ENCODE results near the gene CYSRT1.
A peak's percentile ranks its signal among the peaks of the same experiment; 100 is the strongest.

Gene CYSRT1

DNA sequence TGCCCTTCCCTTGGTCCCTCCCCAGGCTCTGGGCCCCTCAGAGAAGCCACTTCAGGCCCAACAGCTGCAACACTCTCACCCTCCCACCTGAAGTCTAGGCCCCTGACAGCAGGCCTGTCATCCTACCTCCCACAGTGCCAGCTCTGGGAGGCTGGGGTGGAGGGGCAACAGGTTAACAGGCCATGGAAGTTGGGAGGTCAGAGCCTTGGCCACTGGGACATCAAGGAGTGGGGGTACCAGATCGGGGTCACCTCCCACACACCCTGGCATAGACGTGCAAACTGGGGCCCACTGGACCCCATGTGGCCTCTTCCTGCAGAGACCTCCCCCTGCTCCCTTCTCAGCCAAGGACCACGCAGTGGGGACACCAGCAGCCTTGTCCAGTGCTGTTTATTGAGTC lies 33.7 kb upstream of the CYSRT1 start:
- no peak for DNase-seq

DNA sequence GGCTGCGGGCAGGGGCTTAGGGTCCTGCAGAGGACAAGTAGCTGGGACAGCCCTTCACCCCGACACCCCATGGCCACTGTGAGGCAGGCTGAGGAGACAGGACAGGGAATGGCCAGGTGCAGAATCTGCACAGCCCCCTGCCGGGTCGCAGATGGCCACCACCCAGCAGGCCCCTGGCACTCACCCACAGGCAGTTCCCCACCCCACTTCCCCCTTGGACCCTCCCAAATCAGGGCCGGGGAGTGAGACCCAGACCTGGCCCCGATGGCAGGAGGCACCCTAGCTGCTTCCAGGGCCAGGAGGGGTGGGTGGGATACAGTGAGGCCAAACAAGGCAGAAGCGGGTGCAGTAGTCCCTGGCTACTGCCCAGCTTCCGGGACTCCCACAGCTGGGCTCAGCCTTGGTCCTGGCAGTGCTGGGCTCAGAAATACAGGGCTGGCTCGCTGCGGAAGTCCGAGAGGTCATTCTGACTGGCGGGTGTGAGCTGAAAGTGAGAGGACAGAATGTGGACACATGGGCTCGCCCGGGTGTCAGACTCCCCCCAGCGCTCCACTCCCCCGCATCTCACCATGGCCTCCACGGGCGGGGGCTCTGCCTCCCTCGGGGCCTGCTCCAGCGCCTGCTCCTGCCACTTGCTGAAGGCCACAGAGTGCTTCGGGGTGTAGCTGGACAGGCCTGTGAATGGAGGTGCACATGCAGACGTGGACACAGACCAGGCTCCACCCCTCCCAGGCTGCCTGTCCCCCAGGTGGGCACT lies 33.1 kb upstream of the CYSRT1 start:
- DNase-seq, result no peak

DNA sequence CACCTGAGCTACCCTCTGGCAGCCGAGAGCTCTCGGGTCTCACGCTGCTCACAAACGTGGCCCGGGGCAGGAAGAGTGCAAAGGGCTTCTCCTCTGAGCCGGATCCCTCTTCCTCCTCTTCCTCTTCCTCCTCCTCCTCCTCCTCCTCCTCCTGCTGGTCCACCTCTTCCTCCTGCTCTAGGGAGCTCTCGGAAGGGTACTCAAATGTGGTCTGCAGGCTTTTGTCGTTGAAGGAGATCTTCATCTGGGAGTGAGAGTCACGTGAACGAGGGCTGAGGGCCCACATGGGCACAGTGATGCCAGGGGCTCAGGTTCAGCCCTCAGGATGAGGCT lies 32.6 kb upstream of the CYSRT1 start:
- no peak for DNase-seq

DNA sequence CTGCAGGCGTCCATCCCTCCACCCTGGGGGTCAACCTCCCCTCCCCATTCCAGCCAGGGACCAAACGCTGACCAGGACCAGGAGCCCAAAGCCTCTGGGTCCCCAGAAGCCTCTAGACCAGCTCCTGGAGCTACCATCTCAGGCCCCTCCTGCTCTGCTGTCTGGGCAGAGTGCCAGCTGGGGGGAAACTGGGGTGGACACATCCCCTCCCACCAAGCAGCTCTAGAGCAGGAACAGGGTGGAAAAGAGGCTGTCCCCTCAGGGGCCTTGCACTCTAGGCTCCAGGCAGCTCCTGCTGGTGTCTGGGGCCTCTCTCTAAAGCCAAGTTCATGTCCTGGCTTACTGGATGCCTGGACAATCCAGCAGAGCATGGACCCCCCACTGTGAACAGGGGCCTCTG lies 32.1 kb upstream of the CYSRT1 start:
- no peak for DNase-seq

DNA sequence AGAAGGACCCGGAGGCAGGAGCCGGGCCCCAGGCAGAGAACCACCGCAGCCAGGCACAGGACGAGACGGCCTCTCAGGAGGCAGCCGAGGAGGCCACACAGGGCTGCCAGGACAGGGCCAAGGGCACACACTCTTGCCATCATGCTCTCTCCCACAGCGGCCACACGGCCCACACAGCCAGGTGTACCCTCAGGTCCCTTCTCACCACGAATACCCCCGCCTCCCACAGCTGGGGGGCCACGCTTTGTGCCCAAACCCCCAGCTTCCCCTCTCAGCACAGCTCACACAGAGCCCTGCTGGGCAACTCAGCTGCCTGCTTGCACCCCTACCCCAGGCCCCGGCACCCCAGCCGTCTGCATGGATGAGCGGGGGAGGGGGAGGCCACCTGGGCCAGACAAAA lies 31.2 kb upstream of the CYSRT1 start:
- DNase-seq, result no peak

DNA sequence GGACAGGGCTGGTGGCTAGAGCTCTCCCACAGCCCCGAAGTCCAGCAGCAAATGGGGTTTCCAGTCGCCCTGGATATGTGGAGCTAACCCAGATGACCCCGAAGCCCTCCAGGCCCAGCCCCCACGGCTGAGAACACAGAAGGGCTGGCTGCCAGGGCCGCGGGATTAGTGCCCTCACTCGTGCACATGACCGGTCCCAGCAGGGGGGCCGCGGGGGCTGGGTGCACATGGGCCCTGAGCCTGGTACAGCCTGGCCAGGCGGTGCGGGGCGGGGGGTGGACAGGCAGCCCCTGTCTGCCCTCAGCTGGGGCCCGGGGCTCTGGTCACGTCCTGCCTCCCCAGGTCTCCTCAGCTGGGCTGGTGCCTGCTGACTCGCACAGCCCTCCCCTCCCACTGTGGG lies 30.6 kb upstream of the CYSRT1 start:
- no peak for DNase-seq

DNA sequence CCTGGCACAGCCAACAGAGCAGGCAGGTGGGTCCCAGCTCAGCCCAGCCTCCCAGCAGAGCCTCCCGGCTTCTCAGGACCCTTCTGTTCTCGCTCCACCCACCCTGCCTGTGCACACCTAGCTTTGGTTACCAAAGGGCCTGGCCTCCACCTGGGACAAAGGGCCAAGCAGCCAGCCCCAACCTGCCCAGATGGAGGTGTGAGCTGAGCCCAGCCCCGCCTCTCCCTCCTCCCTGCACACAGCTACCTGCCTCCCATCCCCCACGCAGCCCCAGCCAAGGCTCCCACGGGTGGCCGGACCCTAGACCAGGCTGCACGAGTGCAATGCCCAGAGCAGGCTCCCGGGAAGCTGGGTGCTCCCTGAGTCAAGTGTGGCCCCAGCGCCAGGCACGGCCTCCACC lies 30.1 kb upstream of the CYSRT1 start:
- no peak for DNase-seq

DNA sequence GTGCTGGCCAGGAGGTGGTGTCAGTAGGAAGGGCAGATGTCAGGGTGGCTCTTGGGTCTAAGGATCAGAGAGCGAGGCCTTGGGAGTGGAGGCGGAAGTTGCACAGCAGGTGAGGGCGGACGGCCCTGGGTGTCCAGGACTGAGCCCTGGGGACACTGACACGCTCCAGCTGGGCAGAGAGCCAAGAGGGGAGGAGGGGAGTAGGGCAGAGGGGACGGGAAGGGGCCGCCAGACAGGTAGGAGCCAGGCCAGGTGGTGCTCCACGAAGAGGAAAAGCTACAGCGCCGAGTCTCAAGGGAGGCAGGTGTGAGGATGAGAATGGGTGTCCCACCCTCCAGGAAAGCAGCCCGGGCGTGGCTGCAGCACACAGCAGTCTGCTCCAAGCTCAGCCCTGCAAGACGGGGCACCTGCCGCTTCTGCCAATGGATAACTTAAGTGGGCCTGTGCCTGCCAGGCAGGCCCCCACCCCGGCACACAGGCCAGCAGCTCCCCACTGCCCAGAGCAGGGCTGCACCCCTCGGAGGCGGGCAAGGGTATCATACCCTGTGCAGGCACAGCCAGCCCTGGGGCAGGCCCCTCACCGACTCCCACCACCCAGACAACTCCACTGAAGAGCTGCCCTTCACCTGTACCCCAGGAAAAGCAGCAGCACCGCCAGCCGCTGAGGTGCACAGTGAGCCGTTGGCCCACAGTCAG lies 29.3 kb upstream of the CYSRT1 start:
- DNase-seq, result no peak

DNA sequence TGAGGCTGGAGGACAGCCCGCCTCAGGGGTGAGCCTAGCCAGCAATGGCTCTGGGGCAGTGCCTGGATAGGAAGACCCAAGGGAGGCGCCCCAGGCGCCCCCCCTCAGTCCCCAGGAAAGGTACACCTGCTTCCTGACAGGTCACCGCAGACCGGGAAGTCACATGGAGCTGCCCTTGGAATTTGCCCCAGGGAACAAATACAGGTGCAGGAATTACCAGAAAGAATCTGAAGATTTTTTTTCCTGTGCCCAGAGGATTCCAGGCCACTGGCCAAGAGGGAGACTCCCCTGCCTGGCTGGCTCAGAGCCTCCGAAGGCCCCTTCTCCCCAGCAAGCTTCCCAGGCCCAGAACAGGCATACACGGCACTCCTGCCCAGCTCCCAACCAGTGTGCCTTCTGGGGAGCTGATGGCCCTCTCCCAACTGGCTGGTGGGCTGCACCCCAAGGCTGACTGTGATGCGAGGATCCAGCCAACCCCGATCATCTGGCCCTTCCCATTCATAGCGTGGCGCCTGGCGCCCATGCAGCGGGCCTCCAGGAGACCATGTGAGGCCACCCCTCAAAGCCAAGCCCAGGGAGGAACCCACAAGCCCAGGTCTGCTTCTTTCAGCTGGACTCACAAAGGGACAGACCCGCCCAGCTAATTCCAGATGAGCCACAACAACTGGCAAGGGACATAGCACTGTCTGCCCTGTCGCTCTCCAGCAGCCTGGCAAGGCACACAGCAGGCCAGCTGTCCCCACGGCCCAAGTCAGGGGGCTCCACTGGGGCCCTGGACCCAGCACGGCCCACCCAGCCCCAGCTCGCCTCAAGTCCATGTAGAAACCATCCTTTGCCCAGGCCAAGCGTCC lies 26.7 kb upstream of the CYSRT1 start:
- DNase-seq, result no peak

DNA sequence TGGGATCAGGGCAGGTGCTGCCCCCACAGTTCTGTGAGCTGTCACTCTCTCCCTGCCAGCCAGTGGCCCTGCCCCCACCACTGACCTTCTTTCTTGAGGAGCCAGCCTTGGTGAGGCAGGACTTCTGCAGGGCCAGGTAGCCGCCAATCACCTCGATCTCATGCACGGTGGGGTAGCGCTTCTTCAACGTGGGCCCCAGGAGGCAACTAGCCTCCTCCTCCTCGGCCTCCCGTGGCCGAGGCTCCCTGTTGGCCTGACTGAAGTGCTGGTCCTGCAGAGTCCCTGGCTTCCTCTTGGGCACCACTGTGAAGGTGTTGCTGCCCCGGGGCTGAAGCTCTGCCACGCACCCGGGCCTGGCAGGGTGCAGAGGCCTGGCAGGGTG lies 26.1 kb upstream of the CYSRT1 start:
- DNase-seq, result no peak

DNA sequence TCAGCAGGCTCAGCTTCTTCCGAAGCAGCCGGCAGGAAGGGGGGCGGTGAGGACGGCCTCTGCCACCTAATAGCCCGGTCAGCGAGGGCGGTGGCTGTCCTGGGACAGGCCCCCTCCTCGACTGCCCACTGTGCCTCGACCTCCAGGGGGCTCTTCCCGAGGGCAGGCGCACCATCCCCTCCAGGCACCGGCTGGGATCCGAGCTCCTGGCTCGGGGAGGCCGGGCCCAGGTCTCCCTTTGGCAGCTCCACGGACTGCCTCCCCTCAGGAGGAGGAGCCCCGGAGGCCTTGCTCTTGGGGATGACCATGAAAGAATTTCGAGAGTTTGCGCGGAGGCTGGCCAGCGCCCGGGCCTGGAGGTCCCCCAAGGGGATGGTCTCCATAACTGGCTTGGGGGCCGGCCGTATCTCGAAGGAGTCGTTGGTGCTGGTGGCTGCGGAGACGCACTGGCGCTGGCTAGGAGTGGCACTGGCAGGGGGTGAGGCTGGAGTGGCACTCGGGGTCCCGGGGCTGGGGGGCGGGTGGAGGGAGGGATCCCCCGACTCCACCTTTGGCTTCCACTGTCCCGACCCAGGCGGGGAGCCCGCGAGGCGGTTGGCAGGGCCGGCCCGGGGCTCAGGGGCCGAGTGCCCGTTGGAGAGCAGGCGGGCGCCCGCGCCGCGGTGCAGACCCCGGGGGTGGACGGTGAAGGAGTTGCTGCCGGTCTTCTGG lies 25.4 kb upstream of the CYSRT1 start:
- no peak for DNase-seq

DNA sequence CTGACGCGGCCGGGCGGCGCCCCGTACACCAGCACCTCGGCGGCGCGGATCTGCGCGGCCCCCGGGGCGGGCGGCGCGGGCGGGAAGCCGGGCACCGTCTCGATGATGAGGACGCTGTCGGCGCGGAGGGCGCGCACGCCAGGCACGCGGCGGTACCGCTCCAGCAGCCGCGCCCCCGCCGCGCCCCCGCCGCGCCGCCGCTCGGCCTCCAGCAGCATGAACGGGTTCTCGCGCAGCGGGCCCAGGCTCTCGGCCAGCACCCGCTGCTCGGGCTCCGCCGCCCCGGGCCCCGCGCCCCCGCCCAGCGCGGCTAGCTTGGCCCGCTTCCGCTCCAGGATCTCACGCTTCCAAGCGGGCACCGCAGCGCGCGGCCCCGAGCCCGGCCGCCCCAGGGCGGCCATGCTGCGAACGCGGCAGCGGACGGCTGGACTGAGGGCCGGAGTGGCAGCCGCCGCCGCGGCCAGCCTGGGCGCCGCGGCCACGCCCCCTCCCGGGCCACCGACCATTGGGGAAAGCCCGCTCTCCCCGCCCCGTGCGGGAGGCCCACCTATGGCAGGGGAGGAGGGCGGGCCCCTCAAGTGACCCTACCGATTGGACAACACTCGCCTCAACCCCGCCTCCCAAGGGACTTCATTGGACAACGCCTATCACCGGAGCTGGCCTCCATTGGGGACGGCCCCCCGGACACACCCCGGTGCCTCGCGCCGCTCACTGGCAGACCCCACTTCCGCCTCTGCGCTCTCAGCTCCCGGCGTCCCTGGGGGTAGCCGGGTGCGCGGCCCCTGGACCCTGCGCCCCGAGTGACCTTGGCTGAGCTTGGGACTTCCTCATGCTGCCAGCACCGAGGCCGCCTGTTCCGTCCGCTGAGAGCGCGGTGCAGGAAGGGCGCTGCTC lies 24.4 kb upstream of the CYSRT1 start, which contains the start of gene TPRN:
TPRN (minus strand) TSS at position 431 of the 894 bp plus-strand sequence; CDS start at position 401, 30 bp downstream.
- DNase-seq, result peak; percentile 98

DNA sequence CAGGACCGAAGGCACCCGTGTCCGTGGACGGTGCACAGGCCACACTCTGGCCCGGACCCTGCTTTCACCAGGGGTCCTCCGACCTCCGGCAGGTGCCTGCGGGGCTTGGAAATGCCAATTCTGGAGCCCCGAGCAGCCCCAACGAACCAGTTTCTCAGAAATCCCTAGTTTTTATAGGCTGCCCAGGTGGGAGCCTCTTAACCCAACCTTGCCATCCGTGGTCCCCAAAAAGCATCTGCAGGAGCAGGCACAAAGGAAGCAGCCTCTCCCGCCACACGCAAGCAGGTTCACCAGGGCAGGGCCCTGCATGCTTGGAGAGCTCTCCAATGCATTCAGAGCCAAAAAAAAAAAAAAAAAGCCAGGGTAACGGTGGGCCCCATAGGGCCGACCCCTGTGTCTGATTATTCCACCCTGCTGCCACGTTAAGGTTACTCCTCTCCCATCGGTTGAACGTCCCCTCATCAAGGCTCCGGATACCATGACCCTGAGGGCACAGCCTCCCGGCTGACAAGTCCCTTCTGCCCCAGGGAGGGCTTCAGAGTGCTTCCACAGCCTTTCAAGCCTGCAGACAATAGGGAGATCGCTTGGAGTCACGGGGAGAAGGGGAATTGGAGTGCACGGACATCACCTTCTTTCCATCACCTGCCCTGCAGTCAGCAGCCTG lies 23.6 kb upstream of the CYSRT1 start:
- DNase-seq, result no peak

DNA sequence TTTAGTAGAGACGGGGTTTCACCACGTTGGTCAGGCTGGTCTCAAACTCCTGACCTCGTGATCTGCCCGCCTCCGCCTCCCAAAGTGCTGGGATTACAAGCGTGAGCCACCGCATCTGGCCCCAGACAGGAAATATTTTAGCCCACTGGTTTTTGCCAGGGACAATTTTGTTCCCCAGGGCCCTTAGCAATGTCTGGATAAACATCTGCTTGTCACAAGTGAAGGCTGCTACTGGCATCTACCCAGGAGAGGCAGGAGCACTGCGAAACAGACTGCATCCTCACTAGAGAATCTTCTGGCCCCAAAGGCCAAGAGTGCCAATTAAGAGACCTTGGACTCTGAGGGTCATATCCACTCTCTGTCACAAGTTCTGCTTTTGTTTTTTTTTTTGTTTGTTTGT lies 22.0 kb upstream of the CYSRT1 start:
- no peak for DNase-seq

DNA sequence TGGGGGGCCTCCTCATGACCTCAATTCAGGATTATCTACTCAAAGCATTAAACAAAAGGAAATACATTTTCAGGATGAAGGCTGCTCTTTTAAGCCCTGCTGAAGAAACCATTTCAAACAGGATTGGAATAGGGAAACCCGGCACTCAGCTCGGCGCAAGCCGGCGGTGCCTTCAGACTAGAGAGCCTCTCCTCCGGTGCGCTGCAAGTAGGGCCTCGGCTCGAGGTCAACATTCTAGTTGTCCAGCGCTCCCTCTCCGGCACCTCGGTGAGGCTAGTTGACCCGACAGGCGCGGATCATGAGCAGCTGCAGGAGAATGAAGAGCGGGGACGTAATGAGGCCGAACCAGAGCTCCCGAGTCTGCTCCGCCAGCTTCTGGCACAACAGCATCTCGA lies 20.2 kb upstream of the CYSRT1 start:
- no peak for DNase-seq

DNA sequence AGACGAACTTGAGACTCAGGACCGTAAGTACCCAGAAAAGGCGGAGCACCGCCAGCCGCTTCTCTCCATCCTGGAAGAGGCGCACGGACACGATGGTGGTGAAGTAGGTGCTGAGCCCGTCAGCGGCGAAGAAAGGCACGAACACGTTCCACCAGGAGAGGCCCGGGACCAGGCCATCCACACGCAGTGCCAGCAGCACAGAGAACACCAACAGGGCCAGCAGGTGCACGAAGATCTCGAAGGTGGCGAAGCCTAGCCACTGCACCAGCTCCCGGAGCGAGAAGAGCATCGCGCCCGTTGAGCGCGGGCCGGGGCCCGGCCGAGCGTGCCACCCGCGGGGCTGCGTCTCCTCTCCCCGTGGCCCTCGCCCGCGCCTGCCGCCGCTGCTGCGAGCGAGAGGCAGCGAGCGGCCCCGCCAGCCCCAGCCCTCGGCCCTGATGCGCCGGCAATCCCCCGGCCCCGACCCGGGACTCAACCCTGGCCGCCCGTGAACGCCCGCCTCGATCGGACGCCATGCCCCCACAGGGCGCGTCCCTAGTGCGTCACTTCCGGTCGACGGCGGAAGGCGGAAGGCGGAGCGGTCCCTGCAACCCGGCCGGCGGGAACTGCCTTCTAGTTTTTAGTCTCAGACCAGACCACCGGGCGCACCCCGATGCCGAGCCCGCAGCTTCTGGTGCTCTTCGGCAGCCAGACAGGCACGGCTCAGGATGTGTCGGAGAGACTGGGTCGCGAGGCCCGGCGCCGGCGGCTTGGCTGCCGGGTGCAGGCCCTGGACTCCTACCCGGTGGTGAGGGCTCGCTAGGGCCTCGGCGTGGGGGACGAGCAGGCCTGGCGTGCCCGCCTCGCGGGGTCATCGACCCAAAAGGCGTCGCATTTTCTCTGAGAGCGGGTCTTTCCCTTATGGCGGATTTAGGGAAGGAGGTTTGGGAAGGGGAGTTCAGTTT lies 19.6 kb upstream of the CYSRT1 start, which contains the start of the genes NDOR1 and TMEM203:
NDOR1 (plus strand) TSS at position 575 of the 944 bp plus-strand sequence; CDS start at position 653, 78 bp downstream.
TMEM203 (minus strand) TSS at position 523 of the 944 bp plus-strand sequence; CDS start at position 289, 234 bp downstream.
- peak; percentile 87 for DNase-seq

DNA sequence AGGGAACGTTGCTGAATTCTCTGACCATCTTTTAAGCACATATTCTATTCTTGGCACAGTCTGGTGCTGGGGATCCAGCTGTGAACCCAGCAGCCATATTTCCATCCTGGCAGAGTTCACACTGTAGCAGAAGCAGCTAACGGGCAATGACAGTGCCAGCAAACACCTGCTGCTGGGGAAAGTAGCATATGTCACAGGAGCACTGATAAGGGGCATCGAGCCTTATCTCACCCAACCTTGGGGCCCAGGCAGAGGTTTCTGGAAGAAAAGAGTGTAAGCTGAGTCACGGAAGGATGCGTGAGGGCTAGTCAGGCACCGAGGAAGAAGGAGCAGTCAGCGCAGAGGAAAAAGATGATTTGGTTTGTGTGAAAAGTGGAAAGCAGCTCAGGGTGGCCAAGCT lies 18.4 kb upstream of the CYSRT1 start:
- DNase-seq, result no peak

DNA sequence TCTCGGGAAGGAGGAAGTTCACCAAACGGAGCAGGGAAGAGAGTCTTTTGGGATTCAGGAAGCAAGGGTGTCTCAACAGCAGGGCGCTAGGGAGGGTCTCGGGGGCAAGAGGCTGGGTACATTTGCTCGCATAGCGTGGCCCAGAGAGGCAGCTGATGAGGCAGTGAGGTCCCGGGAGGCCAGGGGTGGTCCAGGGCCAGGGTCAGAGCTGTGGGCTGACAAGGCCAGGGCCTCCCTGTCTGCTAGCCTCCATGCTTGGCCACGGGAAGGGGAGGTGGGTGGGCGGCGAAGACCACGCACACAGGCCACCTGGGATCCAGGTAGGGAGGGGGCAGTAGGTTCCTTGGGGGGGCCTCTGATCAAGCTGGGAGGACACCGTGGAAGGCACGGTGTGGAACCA lies 13.4 kb upstream of the CYSRT1 start:
- DNase-seq, result no peak

DNA sequence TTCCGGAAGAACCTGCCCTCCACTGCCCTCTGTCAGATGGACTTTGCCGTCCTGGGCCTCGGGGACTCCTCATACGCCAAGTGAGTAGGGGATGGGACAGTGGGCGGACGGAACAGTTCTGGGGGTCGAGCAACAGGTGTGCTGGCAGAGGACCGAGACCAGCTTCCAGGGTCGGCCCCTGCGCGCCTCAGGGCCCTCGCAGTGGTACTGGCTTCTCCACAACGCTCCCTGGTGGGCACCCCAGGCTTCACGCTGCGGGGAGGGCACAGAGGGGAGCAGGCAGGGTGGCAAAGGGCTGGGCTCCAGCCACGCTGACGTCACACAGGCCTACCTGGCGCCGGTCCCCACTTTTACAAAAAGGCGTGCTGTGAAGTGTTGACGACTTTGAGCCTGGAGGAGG lies 12.5 kb upstream of the CYSRT1 start:
- no peak for DNase-seq
